Stimulated activated naive B cell treated with anti-CD40 and anti-IgM and Interleukin-4, amounts not matched to agents 10 μg/mL and 1 μg/mL and 100 μg/mL, for 72 hours (primary cell): Measurements from ENCODE around the gene SLC24A4.
A peak's percentile ranks its signal among the peaks of the same experiment; 100 is the strongest.

Experiments used
- ATAC-seq, 2 donors: fragments of 150-1000 bp; cut with Tn5 transposase; replicated peaks; 2 replicates each; pipeline ENCODE4 v1.10.0; 2021; ENCODE audit warnings: moderate library complexity in 1 of 2
- DNase-seq: peaks from one replicate; pipeline ENCODE4 v3.0.0; 2021
- H3K27ac Mint-ChIP-seq: one replicate; pipeline ENCODE4 v1.8.0; 2022; ENCODE audit warnings: mild to moderate bottlenecking, mixed read lengths
- H3K27me3 Mint-ChIP-seq, 2 donors: one replicate each; pipeline ENCODE4 v1.8.0; 2022; ENCODE audit warnings: mixed read lengths in 2 of 2
- H3K36me3 Mint-ChIP-seq, 2 donors: one replicate each; pipeline ENCODE4 v1.8.0; 2022; ENCODE audit warnings: mixed read lengths in 2 of 2, mild to moderate bottlenecking in 1 of 2
- H3K4me1 Mint-ChIP-seq, 2 donors: one replicate each; pipeline ENCODE4 v1.8.0; 2022; ENCODE audit warnings: mixed read lengths in 2 of 2, mild to moderate bottlenecking in 1 of 2
- H3K4me3 Mint-ChIP-seq, 2 donors: one replicate each; pipeline ENCODE4 v1.8.0; 2022; ENCODE audit warnings: mild to moderate bottlenecking in 2 of 2, mixed read lengths in 2 of 2, moderate library complexity in 1 of 2
- H3K9me3 Mint-ChIP-seq, 2 donors: one replicate each; pipeline ENCODE4 v1.8.0; 2022; ENCODE audit warnings: mixed read lengths in 2 of 2, mild to moderate bottlenecking in 1 of 2

SLC24A4 gene

DNA sequence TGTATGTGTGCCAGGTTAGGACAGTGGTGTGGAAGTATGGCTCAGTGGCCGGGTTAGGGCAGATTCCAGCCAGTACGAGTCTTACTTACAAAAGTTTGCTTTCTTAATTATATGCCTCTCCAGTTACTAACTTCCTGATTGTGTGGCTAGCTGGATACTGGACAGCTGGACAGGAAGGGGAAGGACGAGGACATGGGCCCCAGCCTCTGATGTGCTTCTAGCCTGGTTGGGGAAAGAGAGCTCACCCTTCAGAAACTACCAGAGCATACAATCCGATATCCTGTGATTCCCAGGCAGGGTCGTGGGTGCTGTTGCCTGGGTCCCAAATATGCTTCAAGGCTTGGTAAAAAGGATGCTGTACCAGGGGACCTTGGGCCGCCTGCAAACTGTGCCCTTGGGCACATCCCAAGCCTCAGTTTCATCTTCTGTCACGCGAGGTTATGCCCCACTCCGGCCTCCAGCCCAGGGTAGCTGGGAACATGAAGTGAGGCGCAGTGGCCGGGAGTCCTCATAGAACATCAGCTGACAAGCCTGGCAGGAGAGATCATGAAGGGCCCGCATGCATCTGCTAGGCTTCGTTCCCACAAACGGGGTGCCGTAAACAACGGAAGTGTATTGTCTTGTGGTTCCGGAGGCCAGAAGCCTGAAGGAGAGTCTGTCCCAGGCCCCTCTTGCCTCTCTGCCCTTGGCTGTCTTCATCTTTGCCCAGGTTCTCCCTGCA is 167.4 kb downstream of the SLC24A4 start:
- peaks cover 13 to 14% of the 10 kb centered on the region in 2 donors for H3K4me1 Mint-ChIP-seq
- DNase-seq (no peak), ATAC-seq (no peak)
- no peaks in the 10 kb centered on the region for H3K9me3 Mint-ChIP-seq
- H3K4me3 Mint-ChIP-seq = no peak overlapping the region
- no peak overlapping the region for H3K27ac Mint-ChIP-seq
- peaks cover 21 to 31% of the 10 kb centered on the region in 2 donors for H3K27me3 Mint-ChIP-seq
- H3K36me3 Mint-ChIP-seq = no peaks in the 10 kb centered on the region

- H3K27ac Mint-ChIP-seq = no peak overlapping the region
Measured at GRCh38 chr14:92491782-92492181, 168.8 kb downstream of the SLC24A4 start.

GRCh38 chr14:92492258-92492657 is 169.3 kb downstream of the SLC24A4 start:
- H3K36me3 Mint-ChIP-seq = no peaks in the 10 kb centered on the region
- H3K9me3 Mint-ChIP-seq = no peaks in the 10 kb centered on the region
- H3K27me3 Mint-ChIP-seq = peaks cover 16 to 28% of the 10 kb centered on the region in 2 donors
- H3K27ac Mint-ChIP-seq = no peak overlapping the region
- no peak overlapping the region for H3K4me3 Mint-ChIP-seq
- peaks cover 11 to 18% of the 10 kb centered on the region in 2 donors for H3K4me1 Mint-ChIP-seq
- DNase-seq = no peak
- no peak for ATAC-seq

More at GRCh38 chr14:92491782-92492181, 168.8 kb downstream of the SLC24A4 start:
- peaks cover 21 to 30% of the 10 kb centered on the region in 2 donors for H3K27me3 Mint-ChIP-seq
- DNase-seq = no peak
- no peak overlapping the region for H3K4me3 Mint-ChIP-seq
- no peaks in the 10 kb centered on the region for H3K36me3 Mint-ChIP-seq
- no peak for ATAC-seq
- no peaks in the 10 kb centered on the region for H3K9me3 Mint-ChIP-seq
- peaks cover 13 to 18% of the 10 kb centered on the region in 2 donors for H3K4me1 Mint-ChIP-seq

- Mint-ChIP-seq H3K4me1 (peaks cover 9 to 16% of the 10 kb centered on the region in 2 donors), H3K27ac (no peak overlapping the region)
- ATAC-seq = no peak
Measured at GRCh38 chr14:92493024-92493423, 170.1 kb downstream of the SLC24A4 start.

DNA sequence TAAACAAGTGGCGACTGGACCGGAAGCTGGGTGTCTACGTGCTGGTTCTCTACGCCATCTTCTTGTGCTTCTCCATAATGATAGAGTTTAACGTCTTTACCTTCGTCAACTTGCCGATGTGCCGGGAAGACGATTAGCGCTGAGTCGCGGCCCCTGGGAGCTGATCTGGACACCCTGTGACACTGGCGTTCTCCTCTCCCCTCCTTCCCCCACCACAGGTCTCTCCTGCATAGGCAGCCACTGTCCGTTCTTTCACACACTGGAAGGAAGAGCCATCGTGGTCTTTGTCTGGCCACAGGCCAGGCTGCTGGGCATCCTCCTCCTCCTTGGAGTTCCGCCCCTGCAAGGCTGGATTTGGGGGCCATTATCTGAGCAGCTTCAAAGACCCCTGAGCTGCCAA is 170.5 kb downstream of the SLC24A4 start:
- H3K4me1 Mint-ChIP-seq = peaks cover 9 to 13% of the 10 kb centered on the region in 2 donors
- no peak for DNase-seq
- no peak for ATAC-seq
- H3K4me3 Mint-ChIP-seq = no peak overlapping the region
- no peaks in the 10 kb centered on the region for H3K36me3 Mint-ChIP-seq
- H3K9me3 Mint-ChIP-seq = no peaks in the 10 kb centered on the region
- H3K27me3 Mint-ChIP-seq = peaks cover 13 to 27% of the 10 kb centered on the region in 2 donors
- H3K27ac Mint-ChIP-seq = no peak overlapping the region

More at GRCh38 chr14:92493024-92493423, 170.1 kb downstream of the SLC24A4 start:
- DNase-seq = no peak
- Mint-ChIP-seq H3K27me3 (peaks cover 13 to 31% of the 10 kb centered on the region in 2 donors), H3K4me3 (no peak overlapping the region), H3K36me3 (no peaks in the 10 kb centered on the region), H3K9me3 (no peaks in the 10 kb centered on the region)

DNA sequence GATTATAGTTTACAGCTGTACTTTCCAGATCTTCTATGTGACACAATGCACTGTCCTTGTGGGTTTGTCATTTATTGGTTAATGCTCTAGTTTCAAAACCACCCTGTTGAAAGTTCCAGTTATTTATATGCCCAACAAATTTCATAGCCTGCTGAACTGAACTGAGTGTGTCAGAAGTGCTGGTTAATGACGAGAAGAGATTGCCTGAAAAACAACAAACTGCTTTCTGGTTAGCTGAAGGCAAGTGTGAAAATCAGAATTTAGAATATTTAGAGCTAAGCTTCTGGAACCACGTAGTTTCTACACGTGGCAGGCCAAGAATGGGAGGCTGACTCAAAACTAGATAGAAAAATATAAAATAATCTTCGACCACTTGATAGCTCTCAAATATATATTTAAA is 171.5 kb downstream of the SLC24A4 start:
- Mint-ChIP-seq H3K9me3 (no peaks in the 10 kb centered on the region), H3K4me3 (no peak overlapping the region), H3K4me1 (peaks cover 7 to 8% of the 10 kb centered on the region in 2 donors), H3K36me3 (no peaks in the 10 kb centered on the region), H3K27me3 (peaks cover 8 to 22% of the 10 kb centered on the region in 2 donors), H3K27ac (no peak overlapping the region)
- no peak for DNase-seq
- ATAC-seq = peak in 1 of 2 donors; percentile 39

GRCh38 chr14:92495027-92495426 is 172.1 kb downstream of the SLC24A4 start:
- DNase-seq = no peak
- peak in 1 of 2 donors; percentile 34 for ATAC-seq
- no peak overlapping the region for H3K4me3 Mint-ChIP-seq
- H3K36me3 Mint-ChIP-seq = no peaks in the 10 kb centered on the region
- no peak overlapping the region for H3K27ac Mint-ChIP-seq
- peaks cover 7 to 8% of the 10 kb centered on the region in 2 donors for H3K4me1 Mint-ChIP-seq
- no peaks in the 10 kb centered on the region for H3K9me3 Mint-ChIP-seq
- peaks cover 5 to 19% of the 10 kb centered on the region in 2 donors for H3K27me3 Mint-ChIP-seq

- DNase-seq = no peak
- no peak overlapping the region for H3K27ac Mint-ChIP-seq
- no peak for ATAC-seq
- H3K4me3 Mint-ChIP-seq = no peak overlapping the region
- H3K9me3 Mint-ChIP-seq = no peaks in the 10 kb centered on the region
- H3K36me3 Mint-ChIP-seq = no peaks in the 10 kb centered on the region
- peaks cover 5 to 19% of the 10 kb centered on the region in 2 donors for H3K27me3 Mint-ChIP-seq
- peaks cover 7 to 8% of the 10 kb centered on the region in 2 donors for H3K4me1 Mint-ChIP-seq
Measured at GRCh38 chr14:92496191-92496857, 173.4 kb downstream of the SLC24A4 start.

GRCh38 chr14:92497391-92497790 is 174.4 kb downstream of the SLC24A4 start:
- Mint-ChIP-seq H3K4me3 (no peak overlapping the region), H3K27ac (no peak overlapping the region), H3K27me3 (peaks cover 5 to 19% of the 10 kb centered on the region in 2 donors), H3K4me1 (peaks cover 7 to 8% of the 10 kb centered on the region in 2 donors), H3K36me3 (no peaks in the 10 kb centered on the region), H3K9me3 (no peaks in the 10 kb centered on the region)
- no peak for DNase-seq
- no peak for ATAC-seq

- H3K36me3 Mint-ChIP-seq = no peaks in the 10 kb centered on the region
- no peak overlapping the region for H3K4me3 Mint-ChIP-seq
- no peaks in the 10 kb centered on the region for H3K9me3 Mint-ChIP-seq
- DNase-seq (no peak), ATAC-seq (no peak)
- peaks cover 5 to 12% of the 10 kb centered on the region in 2 donors for H3K27me3 Mint-ChIP-seq
- peaks cover 10% of the 10 kb centered on the region in 2 donors for H3K4me1 Mint-ChIP-seq
- H3K27ac Mint-ChIP-seq = no peak overlapping the region
Measured at GRCh38 chr14:92499234-92499633, 176.3 kb downstream of the SLC24A4 start.

DNA sequence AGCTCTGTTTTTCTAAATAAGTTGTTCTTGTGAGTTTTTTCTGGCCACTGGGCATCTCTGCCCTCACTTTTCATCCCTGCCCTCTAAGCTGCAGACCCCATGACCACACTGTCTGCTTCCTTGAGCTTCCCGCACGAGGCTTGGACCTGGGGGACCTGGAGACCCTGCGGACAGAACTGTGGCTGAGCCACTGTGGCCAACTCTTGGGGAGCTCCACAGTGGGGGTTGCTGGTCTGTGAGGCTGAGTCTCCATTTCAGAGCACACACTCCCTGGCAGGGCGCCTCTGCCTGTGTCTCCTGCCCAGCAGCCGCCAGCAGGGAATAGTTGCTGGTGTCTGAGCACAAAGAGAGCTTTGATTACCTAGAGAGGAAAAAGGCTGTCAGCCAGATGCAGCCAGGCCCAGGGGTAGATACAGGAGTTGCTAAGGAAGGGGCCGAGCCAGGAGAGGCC is 177.6 kb downstream of the SLC24A4 start:
- Mint-ChIP-seq H3K27me3 (peaks cover 5 to 12% of the 10 kb centered on the region in 2 donors), H3K36me3 (no peaks in the 10 kb centered on the region), H3K9me3 (no peaks in the 10 kb centered on the region), H3K27ac (no peak overlapping the region), H3K4me3 (no peak overlapping the region), H3K4me1 (peaks cover 17% of the 10 kb centered on the region in 2 donors)
- no peak for DNase-seq
- no peak for ATAC-seq

DNA sequence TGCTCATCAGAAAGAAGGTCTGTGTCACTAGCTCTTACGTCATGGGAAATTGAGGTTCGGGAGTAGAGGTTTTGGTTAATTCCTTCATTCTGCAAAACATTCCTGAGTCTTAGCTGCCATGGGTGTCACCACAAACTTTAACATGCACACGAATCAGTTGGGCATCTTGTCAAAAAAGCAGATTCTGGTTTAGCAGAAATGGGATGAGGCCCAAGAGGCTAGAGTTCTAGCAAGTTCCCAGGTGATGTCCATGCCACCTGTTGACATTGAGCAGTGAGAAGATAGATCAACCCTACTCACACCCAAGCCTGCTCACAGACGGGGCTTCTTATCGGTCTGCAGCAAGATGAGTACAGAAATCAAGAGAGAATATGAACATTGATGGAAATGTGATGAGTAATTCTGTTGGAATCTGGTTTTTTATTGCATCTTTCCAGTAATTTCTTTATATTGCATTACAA is 179.0 kb downstream of the SLC24A4 start:
- H3K4me3 Mint-ChIP-seq = no peak overlapping the region
- no peaks in the 10 kb centered on the region for H3K36me3 Mint-ChIP-seq
- H3K27me3 Mint-ChIP-seq = peaks cover 5 to 12% of the 10 kb centered on the region in 2 donors
- ATAC-seq (no peak), DNase-seq (no peak)
- H3K27ac Mint-ChIP-seq = no peak overlapping the region
- H3K4me1 Mint-ChIP-seq = peaks cover 27 to 28% of the 10 kb centered on the region in 2 donors
- H3K9me3 Mint-ChIP-seq = no peaks in the 10 kb centered on the region

GRCh38 chr14:92502541-92503286 is 179.7 kb downstream of the SLC24A4 start:
- Mint-ChIP-seq H3K36me3 (no peaks in the 10 kb centered on the region), H3K27ac (no peak overlapping the region), H3K4me1 (peaks cover 32 to 35% of the 10 kb centered on the region in 2 donors), H3K9me3 (no peaks in the 10 kb centered on the region), H3K27me3 (peaks cover 4 to 5% of the 10 kb centered on the region in 2 donors), H3K4me3 (no peak overlapping the region)
- ATAC-seq = no peak
- no peak for DNase-seq
